Neural crest cell (in vitro differentiated cells): ENCODE results near the gene ETV6. TPM values are rescaled to one million over a fixed set of nuclear protein-coding genes. Genes with fewer than 3 reads are reported as not detected.

Experiments used
- DNase-seq: peaks from one replicate; pipeline ENCODE4 v3.0.0; 2021; ENCODE audit warnings: low read depth, mixed read lengths, low spot score
- H3K27ac Mint-ChIP-seq: one replicate; pipeline ENCODE4 v1.8.0; 2021; ENCODE audit warnings: mild to moderate bottlenecking, mixed read lengths; ENCODE audit not compliant: unreplicated experiment
- H3K27me3 Mint-ChIP-seq: 2 replicates; pipeline ENCODE4 v1.8.0; 2021; ENCODE audit warnings: low read depth, mild to moderate bottlenecking, mixed read lengths
- H3K36me3 Mint-ChIP-seq: 2 replicates; pipeline ENCODE4 v1.8.0; 2021; ENCODE audit warnings: low read depth, mild to moderate bottlenecking, mixed read lengths
- H3K4me1 Mint-ChIP-seq: 2 replicates; pipeline ENCODE4 v1.8.0; 2021; ENCODE audit warnings: mixed read lengths
- H3K4me3 Mint-ChIP-seq: one replicate; pipeline ENCODE4 v1.8.0; 2021; ENCODE audit warnings: mild to moderate bottlenecking, mixed read lengths
- H3K9me3 Mint-ChIP-seq: 2 replicates; pipeline ENCODE4 v1.8.0; 2021; ENCODE audit warnings: mixed read lengths
- total RNA-seq: library from RNA; stranded (reverse); gene quantifications from 2 replicates; pipeline ENCODE4 v1.2.1, GENCODE V29; 2021
- TF ChIP-seq, protein P1 (sequence below): fragments of 200-600 bp; sonication (generic); conservative IDR thresholded peaks from 2 replicates; pipeline ENCODE4 v1.5.0; 2021; ENCODE audit warnings: antibody characterized with exemption, mild to moderate bottlenecking

ETV6 gene
- total RNA-seq, 1 donor from 2014 or later: 18.7 TPM

GRCh38 chr12:11754256-11754655 lies 104.8 kb downstream of the ETV6 start:
- peaks cover 7% of the 10 kb centered on the region for H3K4me1 Mint-ChIP-seq

DNA sequence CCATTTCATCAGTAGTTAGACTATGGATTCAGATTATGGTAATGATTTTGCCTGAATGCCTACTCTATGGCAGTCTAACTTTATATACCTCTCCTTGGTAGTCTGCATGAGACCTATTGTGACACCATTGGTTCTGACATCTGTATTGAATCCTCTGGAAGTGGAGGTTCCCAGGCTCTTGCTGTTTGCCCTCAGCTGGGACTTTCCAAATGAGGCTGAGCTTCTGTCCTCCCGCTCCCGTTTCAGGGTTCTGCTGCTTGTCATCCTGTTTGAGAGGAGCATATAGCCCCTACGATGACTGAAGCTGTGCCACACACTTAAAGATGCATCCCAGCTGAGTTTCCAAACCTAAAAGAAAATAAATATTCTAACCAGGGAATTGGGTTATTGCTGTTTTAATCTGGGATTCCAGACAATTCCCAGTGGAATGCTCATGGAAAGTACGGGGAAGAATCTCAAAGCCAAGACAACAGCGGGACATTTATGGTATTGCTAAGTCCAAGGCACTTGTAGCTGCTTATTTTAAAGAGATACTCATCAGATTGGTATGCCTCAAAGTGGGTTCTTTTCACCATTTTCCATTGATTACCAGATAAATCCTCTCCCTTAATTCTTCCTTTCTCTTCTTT lies 105.9 kb downstream of the ETV6 start:
- Mint-ChIP-seq H3K9me3 (no peaks in the 10 kb centered on the region), H3K27ac (no peak overlapping the region), H3K4me1 (peaks cover 7% of the 10 kb centered on the region), H3K4me3 (no peak overlapping the region), H3K27me3 (no peaks in the 10 kb centered on the region), H3K36me3 (no peaks in the 10 kb centered on the region)
- TF ChIP-seq, protein P1, sequence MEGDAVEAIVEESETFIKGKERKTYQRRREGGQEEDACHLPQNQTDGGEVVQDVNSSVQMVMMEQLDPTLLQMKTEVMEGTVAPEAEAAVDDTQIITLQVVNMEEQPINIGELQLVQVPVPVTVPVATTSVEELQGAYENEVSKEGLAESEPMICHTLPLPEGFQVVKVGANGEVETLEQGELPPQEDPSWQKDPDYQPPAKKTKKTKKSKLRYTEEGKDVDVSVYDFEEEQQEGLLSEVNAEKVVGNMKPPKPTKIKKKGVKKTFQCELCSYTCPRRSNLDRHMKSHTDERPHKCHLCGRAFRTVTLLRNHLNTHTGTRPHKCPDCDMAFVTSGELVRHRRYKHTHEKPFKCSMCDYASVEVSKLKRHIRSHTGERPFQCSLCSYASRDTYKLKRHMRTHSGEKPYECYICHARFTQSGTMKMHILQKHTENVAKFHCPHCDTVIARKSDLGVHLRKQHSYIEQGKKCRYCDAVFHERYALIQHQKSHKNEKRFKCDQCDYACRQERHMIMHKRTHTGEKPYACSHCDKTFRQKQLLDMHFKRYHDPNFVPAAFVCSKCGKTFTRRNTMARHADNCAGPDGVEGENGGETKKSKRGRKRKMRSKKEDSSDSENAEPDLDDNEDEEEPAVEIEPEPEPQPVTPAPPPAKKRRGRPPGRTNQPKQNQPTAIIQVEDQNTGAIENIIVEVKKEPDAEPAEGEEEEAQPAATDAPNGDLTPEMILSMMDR: no peak
- no peak for DNase-seq

More at GRCh38 chr12:11754256-11754655, 104.8 kb downstream of the ETV6 start:
- no peaks in the 10 kb centered on the region for H3K9me3 Mint-ChIP-seq
- DNase-seq: no peak
- H3K27me3 Mint-ChIP-seq: no peaks in the 10 kb centered on the region
- H3K4me3 Mint-ChIP-seq: no peak overlapping the region
- H3K27ac Mint-ChIP-seq: no peak overlapping the region
- no peaks in the 10 kb centered on the region for H3K36me3 Mint-ChIP-seq
- TF ChIP-seq, protein P1: no peak

- no peaks in the 10 kb centered on the region for H3K36me3 Mint-ChIP-seq
- no peak overlapping the region for H3K4me3 Mint-ChIP-seq
- H3K27me3 Mint-ChIP-seq: no peaks in the 10 kb centered on the region
- H3K9me3 Mint-ChIP-seq: no peaks in the 10 kb centered on the region
- DNase-seq: no peak
- TF ChIP-seq, protein P1: no peak
- no peak overlapping the region for H3K27ac Mint-ChIP-seq
- peaks cover 7% of the 10 kb centered on the region for H3K4me1 Mint-ChIP-seq
Measured at GRCh38 chr12:11756022-11756421, 106.5 kb downstream of the ETV6 start.

DNA sequence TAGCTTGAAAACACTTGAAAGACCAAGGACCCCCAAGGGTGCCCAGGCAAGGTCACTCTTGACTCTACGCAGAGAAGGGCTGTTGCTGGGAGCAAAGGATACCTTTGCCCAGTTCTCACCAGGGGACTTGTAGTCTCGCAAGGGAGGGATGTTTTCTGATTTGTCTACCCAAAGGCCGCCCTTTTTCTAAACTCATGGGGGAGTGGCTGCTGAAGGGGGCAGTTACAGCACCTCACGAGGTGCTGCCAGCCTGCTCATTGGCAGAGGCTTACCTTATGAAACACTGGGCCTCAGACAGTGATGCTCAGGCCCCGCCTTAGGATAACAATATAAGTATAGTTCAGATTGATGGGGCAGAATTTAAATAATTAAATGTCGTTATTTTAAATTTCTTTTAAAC lies 107.0 kb downstream of the ETV6 start:
- Mint-ChIP-seq H3K4me3 (no peak overlapping the region), H3K27ac (no peak overlapping the region), H3K27me3 (no peaks in the 10 kb centered on the region), H3K36me3 (no peaks in the 10 kb centered on the region), H3K9me3 (no peaks in the 10 kb centered on the region), H3K4me1 (peaks cover 7% of the 10 kb centered on the region)
- TF ChIP-seq, protein P1: no peak
- DNase-seq: no peak

DNA sequence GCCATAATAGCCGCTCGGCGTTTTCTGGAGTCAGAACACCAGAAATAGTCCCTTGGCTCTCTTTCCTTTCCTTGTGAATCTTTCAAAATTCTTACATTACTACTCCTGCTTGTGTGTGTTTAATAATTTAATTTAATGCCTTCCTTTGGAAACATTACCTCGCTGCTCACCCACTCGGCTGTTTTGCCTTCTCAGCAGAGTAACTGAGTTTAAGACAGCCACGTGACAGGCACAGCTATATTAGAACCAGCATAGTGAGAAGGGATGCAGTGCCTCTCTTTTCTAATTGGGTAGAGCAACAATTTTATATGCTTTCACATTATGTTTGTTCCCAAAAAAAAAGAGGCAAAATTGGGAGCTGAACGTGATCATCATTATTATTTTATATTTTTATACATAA lies 107.6 kb downstream of the ETV6 start:
- TF ChIP-seq, protein P1: no peak
- Mint-ChIP-seq H3K36me3 (no peaks in the 10 kb centered on the region), H3K4me1 (peaks cover 7% of the 10 kb centered on the region), H3K9me3 (no peaks in the 10 kb centered on the region), H3K27me3 (no peaks in the 10 kb centered on the region), H3K4me3 (no peak overlapping the region), H3K27ac (no peak overlapping the region)
- DNase-seq: no peak
